HepG2 (cell line): ENCODE results near the gene CXXC5. TPM values are rescaled to one million over a fixed set of nuclear protein-coding genes. Genes with fewer than 3 reads are reported as not detected.

ENCODE experiments used
- ATAC-seq: fragments of 200-7000 bp; cut with Tn5 transposase; 3 replicates; pipeline ENCODE4 v1.9.1; 2020; ENCODE audit warnings: mild to moderate bottlenecking, moderate library complexity
- BruUV-seq: library from RNA; stranded (reverse); fragments of 400-500 nt; replicated peaks from 2 replicates; lab custom pipeline; 2021; lab: Mats Ljungman, UMichigan
- CTCF ChIA-PET: fragments of 300-600 bp; formaldehyde crosslinking; extraction: SDS; loops from one replicate; lab custom pipeline; 2021; ENCODE audit warnings: low total read pairs, inconsistent platforms, low intra/inter-chr PET ratio; lab: Yijun Ruan, JAX
- POLR2A ChIA-PET: fragments of 350-600 bp; sonication (Branson Sonifier 250); formaldehyde crosslinking; loops from one replicate; lab custom pipeline; 2020; ENCODE audit warnings: antibody characterized with exemption, inconsistent platforms; lab: Yijun Ruan, JAX
- DNase-seq: peaks from one replicate; pipeline ENCODE4 v3.0.0-alpha.2; 2015; ENCODE audit warnings: low spot score
- FAIRE-seq: peaks from 3 replicates; lab custom pipeline; 2011; peaks lifted over from hg19 to GRCh38; lab: Jason Lieb, UNC
- H2AFZ ChIP-seq: one replicate; pipeline ENCODE4 v1.6.1; 2011; ENCODE audit warnings: low read length, inconsistent platforms
- H3K27ac ChIP-seq: fragments of 300-600 bp; 3 replicates; pipeline ENCODE4 v1.8.0; 2011; ENCODE audit warnings: mixed run types, mild to moderate bottlenecking, mixed read lengths, low read length, inconsistent platforms; ENCODE audit not compliant: insufficient read depth; ENCODE audit errors: extremely low read length
- H3K27me3 ChIP-seq, 2 experiments: fragments of 200-600 bp in 1 of 2; 2 replicates in 1 of 2; 3 replicates in 1 of 2; pipeline versions ENCODE4 v1.6.0 to v1.8.0; 2011; ENCODE audit warnings: low read length in 2 of 2, mild to moderate bottlenecking in 2 of 2, moderate library complexity in 2 of 2, inconsistent platforms in 1 of 2; ENCODE audit not compliant: insufficient read depth in 2 of 2, control insufficient read depth in 1 of 2
- H3K36me3 ChIP-seq, 2 experiments: fragments of 200-600 bp in 1 of 2; replicated peaks in 1 of 2; 2 replicates in 1 of 2; 3 replicates in 1 of 2; pipeline versions ENCODE4 v1.5.1 to v1.8.0; 2011; ENCODE audit warnings: low read length in 2 of 2, inconsistent platforms in 1 of 2; ENCODE audit not compliant: insufficient read depth in 2 of 2, control insufficient read depth in 1 of 2
- H3K4me1 ChIP-seq: 2 replicates; pipeline ENCODE4 v1.5.1; 2012; ENCODE audit warnings: low read length, inconsistent platforms; ENCODE audit not compliant: insufficient read depth
- H3K4me2 ChIP-seq: 2 replicates; pipeline ENCODE4 v1.6.0; 2011; ENCODE audit warnings: low read depth, low read length, inconsistent platforms
- H3K4me3 ChIP-seq, 3 experiments: fragments of 200-600 bp in 1 of 3; sonication (generic), shearing (Covaris generic) in 1 of 3; replicated peaks in 1 of 3; 2 replicates each; pipeline ENCODE4 v1.5.1; 2011 to 2016; ENCODE audit warnings: low read length in 3 of 3, inconsistent platforms in 2 of 3, low read depth in 2 of 3, mild to moderate bottlenecking in 2 of 3, control low read depth in 1 of 3, mixed read lengths in 1 of 3; ENCODE audit not compliant: insufficient read depth in 1 of 3
- H3K79me2 ChIP-seq: one replicate; pipeline ENCODE4 v1.6.1; 2011; ENCODE audit warnings: low read length, inconsistent platforms; ENCODE audit not compliant: insufficient read depth
- H3K9ac ChIP-seq: 2 replicates; pipeline ENCODE4 v1.6.0; 2011; ENCODE audit warnings: mild to moderate bottlenecking, low read depth, low read length, inconsistent platforms; ENCODE audit not compliant: insufficient read depth
- H3K9me3 ChIP-seq: 2 replicates; pipeline ENCODE4 v1.5.1; 2012; ENCODE audit warnings: mild to moderate bottlenecking, low read length
- H4K20me1 ChIP-seq: 2 replicates; pipeline ENCODE4 v1.6.0; 2011; ENCODE audit warnings: inconsistent platforms, mild to moderate bottlenecking, low read length, moderate library complexity; ENCODE audit not compliant: insufficient read depth
- ARNTL ChIP-seq: sonication (generic); formaldehyde crosslinking; IDR thresholded peaks from 2 replicates; pipeline ENCODE4 v1.4.0; 2020; ENCODE audit warnings: mild to moderate bottlenecking, missing genetic modification reagents
- GPN1 ChIP-seq: sonication (generic); formaldehyde crosslinking; IDR thresholded peaks from 2 replicates; pipeline ENCODE4 v1.5.1; 2020; ENCODE audit warnings: missing genetic modification reagents, borderline replicate concordance
- HOXD1 ChIP-seq: sonication (generic); formaldehyde crosslinking; IDR thresholded peaks from 2 replicates; pipeline ENCODE4 v1.5.0; 2020; ENCODE audit warnings: missing genetic modification reagents
- IRF2 ChIP-seq: IDR thresholded peaks from 2 replicates; pipeline ENCODE4 v1.6.1; 2018; ENCODE audit warnings: missing genetic modification reagents, missing compliant biosample characterization
- KDM5B ChIP-seq: sonication (generic); formaldehyde crosslinking; IDR thresholded peaks from 2 replicates; pipeline ENCODE4 v1.4.0; 2020; ENCODE audit warnings: missing genetic modification reagents, mild to moderate bottlenecking, borderline replicate concordance
- MTA3 ChIP-seq: sonication (generic); formaldehyde crosslinking; IDR thresholded peaks from 2 replicates; pipeline ENCODE4 v1.4.0; 2020; ENCODE audit warnings: missing genetic modification reagents
- SMAD9 ChIP-seq: sonication (generic); formaldehyde crosslinking; IDR thresholded peaks from 2 replicates; pipeline ENCODE4 v1.5.1; 2020; ENCODE audit warnings: mild to moderate bottlenecking, missing genetic modification reagents
- XRCC5 ChIP-seq: fragments of 200-400 bp; formaldehyde crosslinking; optimal IDR thresholded peaks from 2 replicates; pipeline ENCODE3; 2017; ENCODE audit warnings: mild to moderate bottlenecking, low read length
- ZFX ChIP-seq: sonication (generic); formaldehyde crosslinking; IDR thresholded peaks from 2 replicates; pipeline ENCODE4 v1.4.0; 2020; ENCODE audit warnings: mild to moderate bottlenecking, low read depth, missing genetic modification reagents, moderate library complexity
- ZNF335 ChIP-seq: sonication (generic); formaldehyde crosslinking; IDR thresholded peaks from 2 replicates; pipeline ENCODE4 v1.4.0; 2020; ENCODE audit warnings: missing genetic modification reagents
- ZNF362 ChIP-seq: sonication (generic); formaldehyde crosslinking; IDR thresholded peaks from 2 replicates; pipeline ENCODE4 v1.4.0; 2020; ENCODE audit warnings: missing genetic modification reagents, mild to moderate bottlenecking, borderline replicate concordance
- ZNF431 ChIP-seq: sonication (generic); formaldehyde crosslinking; IDR thresholded peaks from 2 replicates; pipeline ENCODE4 v1.9.0; 2022; ENCODE audit warnings: missing genetic modification reagents, low read depth, mild to moderate bottlenecking, borderline replicate concordance
- ZNF451 ChIP-seq: sonication (generic); formaldehyde crosslinking; IDR thresholded peaks from 2 replicates; pipeline ENCODE4 v1.5.0; 2020; ENCODE audit warnings: mild to moderate bottlenecking, missing genetic modification reagents
- ZNF460 ChIP-seq: sonication (generic); formaldehyde crosslinking; IDR thresholded peaks from 2 replicates; pipeline ENCODE4 v1.5.1; 2020; ENCODE audit warnings: missing genetic modification reagents, mild to moderate bottlenecking, borderline replicate concordance
- ZNF468 ChIP-seq: sonication (generic); formaldehyde crosslinking; IDR thresholded peaks from 2 replicates; pipeline ENCODE4 v1.8.0; 2022; ENCODE audit warnings: mild to moderate bottlenecking, moderate library complexity, missing genetic modification reagents
- ZNF639 ChIP-seq: conservative IDR thresholded peaks from 2 replicates; pipeline ENCODE4 v1.6.1; 2018; ENCODE audit warnings: missing genetic modification reagents
- ZNF703 ChIP-seq: sonication (generic); formaldehyde crosslinking; IDR thresholded peaks from 2 replicates; pipeline ENCODE4 v1.5.1; 2020; ENCODE audit warnings: missing genetic modification reagents, mild to moderate bottlenecking, moderate library complexity, borderline replicate concordance
- ZNF891 ChIP-seq: sonication (generic); formaldehyde crosslinking; IDR thresholded peaks from 2 replicates; pipeline ENCODE4 v1.5.0; 2020; ENCODE audit warnings: mild to moderate bottlenecking, missing genetic modification reagents
- ZUFSP ChIP-seq: sonication (generic); formaldehyde crosslinking; IDR thresholded peaks from 2 replicates; pipeline ENCODE4 v1.9.0; 2021; ENCODE audit warnings: missing genetic modification reagents, mild to moderate bottlenecking, borderline replicate concordance
- WGBS: methylation state at CpG from one replicate; pipeline ENCODE4 v1.1.6; 2017; ENCODE audit warnings: low lambda C conversion rate; 5-methylcytosine and 5-hydroxymethylcytosine counted together
- in situ Hi-C: cut with HindIII; loops from 2 replicates; pipeline ENCODE4 v1.10.0; 2017; ENCODE audit warnings: low pct_unique_long_range_greater_than_20kb; ENCODE audit not compliant: extremely low pct_ligation_motif_present
- intact Hi-C: fragments of 100-400 bp; cut with micrococcal nuclease; formaldehyde crosslinking; loops from one replicate; pipeline ENCODE4 v1.10.0; 2022; ENCODE audit not compliant: unreplicated experiment
- polyA plus RNA-seq, 8 experiments: library from polyadenylated mRNA; depleted of rRNA in 3 of 8; stranded (reverse) in 7 of 8; unstranded in 1 of 8; fragments of >200 nt; fragmentation: Illumina TruSeq in 4 of 8; extraction: Trizol in 4 of 8; gene quantifications; 2 replicates each; pipeline versions ENCODE4 v1.2.1 to v1.2.3, GENCODE V29; 2011 to 2016; ENCODE audit warnings: low read depth in 4 of 8, missing spikeins in 1 of 8, mixed read lengths in 1 of 8; ENCODE audit not compliant: insufficient read depth in 1 of 8
- total RNA-seq, 5 experiments: library from RNA; depleted of rRNA; stranded (reverse); fragments of >200 nt; fragmentation: Illumina TruSeq; extraction: Trizol; gene quantifications; 2 replicates each; pipeline ENCODE4 v1.2.3, GENCODE V29; 2016; ENCODE audit warnings: low read depth in 1 of 5

CXXC5 gene
- total and polyA plus RNA-seq, 2 of the 13 experiments (the other 11 are each of a cell fraction or from before 2014, with no cell fraction given), result 32.3 to 33.0 TPM

GRCh38 chr5:139645430-139645871 lies 2.7 kb upstream of the CXXC5 start:
- CTCF ChIA-PET, result no interaction called here
- FAIRE-seq (no peak), DNase-seq (no peak), ATAC-seq (no peak)
- Histone ChIP-seq H3K4me1 (peaks cover 74% of the 10 kb centered on the region), H3K27ac (no peak overlapping the region), H3K9me3 (no peaks in the 10 kb centered on the region), H3K4me3 (no peak overlapping the region), H3K9ac (no peak overlapping the region), H3K36me3 (no peaks in the 10 kb centered on the region), H3K27me3 (no peaks in the 10 kb centered on the region), H3K4me2 (no peak overlapping the region), H3K79me2 (peaks cover 15% of the 10 kb centered on the region), H4K20me1 (no peaks in the 10 kb centered on the region), H2AFZ (no peak overlapping the region)
- BruUV-seq, result no TSS peak
- WGBS, result no CpG with 5 or more reads among the region's 3 CpGs
- in situ Hi-C loops, result loop anchor here (5.0 to 25.0 kb wide), 2 partner anchors 117 to 317 kb away; no protein-coding TSS in a partner anchor
- intact Hi-C loops, result no loop called here
- POLR2A ChIA-PET, result interaction anchor here (1.0 to 3.6 kb wide), 4 partner anchors 8 to 89 kb away, joined by 3 to 95 read pairs (median 9); no protein-coding TSS in a partner anchor
- no peak for TF ChIP-seq ZUFSP (CRISPR knock-in tag)
- TF ChIP-seq ZNF891 (CRISPR knock-in tag), result no peak
- no peak for TF ChIP-seq KDM5B (CRISPR knock-in tag)
- TF ChIP-seq ZNF451 (CRISPR knock-in tag), result no peak
- no peak for TF ChIP-seq ZNF468
- no peak for TF ChIP-seq GPN1 (CRISPR knock-in tag)
- TF ChIP-seq ARNTL (CRISPR knock-in tag), result no peak
- no peak for TF ChIP-seq ZFX (CRISPR knock-in tag)
- no peak for TF ChIP-seq ZNF703 (CRISPR knock-in tag)
- no peak for TF ChIP-seq IRF2
- no peak for TF ChIP-seq HOXD1 (CRISPR knock-in tag)
- TF ChIP-seq ZNF639 (CRISPR knock-in tag), result no peak
- no peak for TF ChIP-seq ZNF335 (CRISPR knock-in tag)
- TF ChIP-seq SMAD9 (CRISPR knock-in tag), result no peak
- no peak for TF ChIP-seq ZNF460 (CRISPR knock-in tag)
- TF ChIP-seq XRCC5, result no peak
- no peak for TF ChIP-seq ZNF362 (CRISPR knock-in tag)
- TF ChIP-seq MTA3, result no peak
- no peak for TF ChIP-seq ZNF431 (CRISPR knock-in tag)
